ENCODE results near the gene TMEM212. TPM values are rescaled to one million over a fixed set of nuclear protein-coding genes. Genes with fewer than 3 reads are reported as not detected.

The TMEM212 gene
- polyA plus RNA-seq, 1 experiment = not detected

DNA sequence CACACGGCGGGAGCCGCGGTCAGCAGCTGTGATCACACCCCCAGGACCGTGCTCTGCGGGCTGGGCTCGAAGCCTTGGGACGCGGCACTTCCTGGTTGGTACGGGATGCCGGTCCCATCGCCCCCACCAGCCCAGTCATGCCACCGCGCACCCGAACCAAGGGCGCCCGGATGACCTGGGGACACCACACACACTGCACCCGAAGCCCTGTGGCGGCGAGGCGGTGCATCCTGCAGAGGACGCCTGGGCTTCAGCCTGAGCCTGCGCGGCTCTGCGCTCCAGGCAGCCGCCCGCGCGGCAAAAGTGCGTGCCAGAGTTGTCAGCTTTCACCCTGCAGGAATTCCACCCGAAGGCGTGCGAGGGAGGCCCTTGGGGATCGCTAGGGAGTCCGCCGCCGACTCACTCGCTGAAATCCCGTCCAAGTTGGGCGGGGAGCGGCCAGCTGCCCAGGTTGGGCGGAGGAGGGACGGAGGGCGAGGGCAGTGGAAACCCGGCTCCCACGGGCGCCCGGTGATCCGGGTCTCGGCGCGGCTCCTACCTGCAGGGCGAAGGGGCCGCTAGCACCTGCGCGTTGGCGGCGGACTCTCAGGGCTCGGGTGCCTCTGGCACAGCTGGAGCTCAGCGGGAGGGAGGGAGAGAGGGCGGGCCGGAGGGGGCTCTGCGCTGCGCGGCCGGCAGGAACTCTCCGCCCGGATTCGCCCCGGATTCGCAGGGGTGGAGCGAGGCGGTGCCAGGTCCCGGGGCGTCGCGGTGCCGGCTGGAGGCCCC is 33.1 kb upstream of the TMEM212 start, which contains the start of gene PLD1:
Gene PLD1, minus strand, starts transcription at position 623 of the 768 bp plus-strand sequence. CDS start 72,432 bp downstream, outside the sequence.
- TF ChIP-seq, protein P1, sequence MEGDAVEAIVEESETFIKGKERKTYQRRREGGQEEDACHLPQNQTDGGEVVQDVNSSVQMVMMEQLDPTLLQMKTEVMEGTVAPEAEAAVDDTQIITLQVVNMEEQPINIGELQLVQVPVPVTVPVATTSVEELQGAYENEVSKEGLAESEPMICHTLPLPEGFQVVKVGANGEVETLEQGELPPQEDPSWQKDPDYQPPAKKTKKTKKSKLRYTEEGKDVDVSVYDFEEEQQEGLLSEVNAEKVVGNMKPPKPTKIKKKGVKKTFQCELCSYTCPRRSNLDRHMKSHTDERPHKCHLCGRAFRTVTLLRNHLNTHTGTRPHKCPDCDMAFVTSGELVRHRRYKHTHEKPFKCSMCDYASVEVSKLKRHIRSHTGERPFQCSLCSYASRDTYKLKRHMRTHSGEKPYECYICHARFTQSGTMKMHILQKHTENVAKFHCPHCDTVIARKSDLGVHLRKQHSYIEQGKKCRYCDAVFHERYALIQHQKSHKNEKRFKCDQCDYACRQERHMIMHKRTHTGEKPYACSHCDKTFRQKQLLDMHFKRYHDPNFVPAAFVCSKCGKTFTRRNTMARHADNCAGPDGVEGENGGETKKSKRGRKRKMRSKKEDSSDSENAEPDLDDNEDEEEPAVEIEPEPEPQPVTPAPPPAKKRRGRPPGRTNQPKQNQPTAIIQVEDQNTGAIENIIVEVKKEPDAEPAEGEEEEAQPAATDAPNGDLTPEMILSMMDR (IDR thresholded peaks at IDR 0.05; ENCODE audit: insufficient read depth, low read depth, low read length) = peak; percentile 28; the same call in 1 of the 2 replicates
- DNase-seq (ENCODE audit: low read depth) = peak; percentile 80
- peak within 1 kb of the TSS; percentile 69 for H3K4me3 ChIP-seq (ENCODE audit: low read depth, low read length)
- CTCF ChIA-PET = interaction anchor here (0.6 to 2.8 kb wide), 3 partner anchors 20 to 37 kb away, joined by 3 to 9 read pairs (median 3); partner anchors contain the start of gene TMEM212
- POLR2A ChIA-PET = interaction anchor here (0.6 to 0.7 kb wide), 4 partner anchors 15 to 765 kb away, joined by 3 to 4 read pairs (median 3); no protein-coding TSS in a partner anchor
- H3K36me3 ChIP-seq (ENCODE audit: control insufficient read depth, insufficient read depth, low read length) = no peaks in the 10 kb centered on the region
- H3K27me3 ChIP-seq (ENCODE audit: control insufficient read depth, insufficient read depth, low read length) = no peaks in the 10 kb centered on the region

- no peaks in the 10 kb centered on the region for H3K36me3 ChIP-seq (ENCODE audit: control insufficient read depth, insufficient read depth, low read length)
- CTCF ChIA-PET = interaction anchor here (0.6 to 2.8 kb wide), 2 partner anchors 32 to 38 kb away, joined by 3 to 9 read pairs; partner anchors contain the start of gene TMEM212
- H3K27me3 ChIP-seq (ENCODE audit: control insufficient read depth, insufficient read depth, low read length) = no peaks in the 10 kb centered on the region
- peak overlapping the region; percentile 69 for H3K4me3 ChIP-seq (ENCODE audit: low read depth, low read length)
- POLR2A ChIA-PET = interaction anchor here (0.7 kb wide), 2 partner anchors 522 to 766 kb away, joined by 3 read pairs; no protein-coding TSS in a partner anchor
- TF ChIP-seq, protein P1 (IDR thresholded peaks at IDR 0.05; ENCODE audit: insufficient read depth, low read depth, low read length) = no peak
- no peak for DNase-seq (ENCODE audit: low read depth)
Measured at GRCh38 chr3:171810629-171811294, 32.4 kb upstream of the TMEM212 start.

DNA sequence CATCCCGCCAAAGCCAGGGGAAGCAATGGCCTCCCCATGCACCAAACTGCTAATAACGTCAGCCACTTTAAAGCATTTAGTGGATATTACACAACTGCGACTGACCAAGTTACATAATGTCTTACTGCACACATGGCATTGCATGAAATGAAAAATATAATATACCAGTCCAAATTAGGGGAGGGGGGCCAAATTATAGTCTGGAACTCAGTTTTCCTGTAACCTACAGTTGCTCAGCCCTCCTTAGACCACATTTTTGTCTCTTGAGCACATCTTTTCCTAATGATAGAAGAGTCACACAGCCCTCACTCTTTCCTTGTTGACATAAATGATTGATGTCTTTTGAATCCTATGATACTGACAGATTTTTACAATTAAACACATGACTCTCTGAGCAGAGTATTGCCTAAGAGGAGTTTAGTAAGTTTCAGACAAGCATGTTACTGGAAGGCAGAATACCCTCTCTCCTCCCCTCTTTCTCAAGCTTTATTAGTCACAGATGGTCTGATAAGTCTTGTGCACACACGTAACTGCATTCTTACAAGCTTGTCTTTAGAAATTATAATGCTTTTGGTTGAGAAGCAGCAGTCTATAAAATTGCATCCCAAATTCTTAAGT is 31.7 kb upstream of the TMEM212 start:
- CTCF ChIA-PET = interaction anchor here (0.7 to 2.8 kb wide), 3 partner anchors 11 to 39 kb away, joined by 3 to 9 read pairs (median 4); no protein-coding TSS in a partner anchor
- Histone ChIP-seq H3K4me3 (ENCODE audit: low read depth, low read length) (no peak overlapping the region), H3K27me3 (ENCODE audit: control insufficient read depth, insufficient read depth, low read length) (no peaks in the 10 kb centered on the region), H3K36me3 (ENCODE audit: control insufficient read depth, insufficient read depth, low read length) (no peaks in the 10 kb centered on the region)
- TF ChIP-seq, protein P1 (IDR thresholded peaks at IDR 0.05; ENCODE audit: insufficient read depth, low read depth, low read length) = no peak
- peak; percentile 99 for DNase-seq (ENCODE audit: low read depth)
- POLR2A ChIA-PET = no interaction called here

- H3K36me3 ChIP-seq (ENCODE audit: control insufficient read depth, insufficient read depth, low read length) = no peaks in the 10 kb centered on the region
- TF ChIP-seq, protein P1 (IDR thresholded peaks at IDR 0.05; ENCODE audit: insufficient read depth, low read depth, low read length) = no peak
- CTCF ChIA-PET = interaction anchor here (0.7 to 1.3 kb wide), 2 partner anchors 11 to 18 kb away, joined by 3 to 4 read pairs; no protein-coding TSS in a partner anchor
- no peak for DNase-seq (ENCODE audit: low read depth)
- H3K4me3 ChIP-seq (ENCODE audit: low read depth, low read length) = no peak overlapping the region
- POLR2A ChIA-PET = no interaction called here
- no peaks in the 10 kb centered on the region for H3K27me3 ChIP-seq (ENCODE audit: control insufficient read depth, insufficient read depth, low read length)
Measured at GRCh38 chr3:171811913-171812335, 31.2 kb upstream of the TMEM212 start.

Data from BJ (cell line).